GM12892 (cell line): ENCODE measurements around the gene RNF166.
A peak's percentile ranks its signal among the peaks of the same experiment; 100 is the strongest.

Experiments
- DNase-seq: peaks from one replicate; pipeline ENCODE4 v3.0.0; 2011; ENCODE audit not compliant: insufficient read length
- FAIRE-seq: peaks from 2 replicates; lab custom pipeline; 2011; peaks lifted over from hg19 to GRCh38; lab: Jason Lieb, UNC
- POLR2A ChIP-seq: IDR thresholded peaks from 2 replicates; pipeline ENCODE4 v1.6.1; 2011; ENCODE audit warnings: low read depth, low read length, control low read depth
- POLR2AphosphoS5 ChIP-seq: IDR thresholded peaks from 2 replicates; pipeline ENCODE4 v1.6.1; 2011; ENCODE audit warnings: low read depth, low read length, control low read depth
- TAF1 ChIP-seq: IDR thresholded peaks from 2 replicates; pipeline ENCODE4 v1.6.1; 2011; ENCODE audit warnings: low read depth, mild to moderate bottlenecking, control low read depth, low read length, borderline replicate concordance

RNF166 gene

GRCh38 chr16:88656291-88656980 is 49.8 kb downstream of the RNF166 start:
- FAIRE-seq (no peak), DNase-seq (no peak)
- no peak for TF ChIP-seq POLR2AphosphoS5
- TF ChIP-seq POLR2A, result no peak
- TF ChIP-seq TAF1, result no peak

DNA sequence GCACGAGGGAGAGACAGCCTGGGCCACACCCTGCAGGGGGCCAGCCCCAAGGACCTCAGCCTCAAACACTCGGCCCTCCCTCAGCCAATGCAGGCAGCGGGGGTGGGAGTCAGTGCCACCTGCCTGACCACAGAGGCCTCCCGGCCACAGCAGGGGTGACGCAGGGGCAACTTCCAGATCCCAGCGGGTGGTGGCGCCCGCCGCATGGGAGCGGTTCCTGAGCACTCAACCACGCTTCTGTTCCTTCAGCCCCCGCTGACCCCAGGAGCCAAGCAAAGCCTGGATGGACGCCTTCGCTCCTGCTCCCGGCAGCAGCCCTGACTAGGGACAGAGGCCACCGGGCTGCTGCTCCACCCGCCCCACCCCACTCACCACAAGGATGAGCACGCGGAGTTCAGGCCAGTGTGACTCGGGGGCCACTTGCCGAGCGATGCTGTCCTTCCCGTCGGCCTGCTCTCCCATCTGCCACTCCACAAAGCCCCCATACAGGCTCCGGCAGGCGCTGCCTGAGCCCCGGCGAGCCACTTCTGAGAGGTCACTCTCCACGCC is 50.4 kb downstream of the RNF166 start:
- FAIRE-seq (no peak), DNase-seq (no peak)
- TF ChIP-seq TAF1 (no peak), POLR2A (no peak), POLR2AphosphoS5 (no peak)

DNA sequence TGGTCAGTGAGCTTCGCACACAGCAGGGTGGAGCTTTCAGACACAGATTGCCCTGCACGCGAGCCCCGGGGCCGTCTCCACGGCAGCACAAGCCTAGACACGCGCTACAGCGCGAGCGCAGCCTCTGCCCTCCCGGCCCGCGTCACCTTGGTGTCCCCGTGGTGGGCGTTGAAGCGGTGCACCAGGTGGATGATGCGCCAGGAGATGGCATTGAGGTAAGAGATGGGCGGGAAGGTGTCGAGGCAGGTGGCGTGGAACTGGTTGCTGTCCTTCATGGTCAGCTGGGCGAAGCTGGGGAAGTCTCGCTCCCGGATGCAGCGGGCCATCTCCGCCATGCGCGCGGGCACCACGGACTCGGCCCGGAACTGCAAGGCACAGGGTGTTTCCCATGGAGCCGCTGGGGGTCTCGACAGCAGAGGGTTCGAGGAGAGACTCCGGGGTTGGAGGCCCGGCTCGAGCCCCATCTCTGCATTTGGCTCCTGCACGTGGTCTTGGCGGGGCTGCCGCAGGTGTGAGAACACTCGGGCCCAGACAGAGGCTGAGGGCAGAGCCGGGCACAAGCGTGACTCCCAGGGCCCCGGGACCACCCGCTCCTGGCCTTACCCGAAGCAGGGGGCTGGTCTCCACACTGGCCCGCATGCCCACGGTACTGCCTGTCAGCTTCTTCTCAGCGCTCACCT is 51.0 kb downstream of the RNF166 start:
- no peak for FAIRE-seq
- TF ChIP-seq POLR2AphosphoS5, result no peak
- no peak for TF ChIP-seq POLR2A
- no peak for TF ChIP-seq TAF1
- DNase-seq, result no peak

DNA sequence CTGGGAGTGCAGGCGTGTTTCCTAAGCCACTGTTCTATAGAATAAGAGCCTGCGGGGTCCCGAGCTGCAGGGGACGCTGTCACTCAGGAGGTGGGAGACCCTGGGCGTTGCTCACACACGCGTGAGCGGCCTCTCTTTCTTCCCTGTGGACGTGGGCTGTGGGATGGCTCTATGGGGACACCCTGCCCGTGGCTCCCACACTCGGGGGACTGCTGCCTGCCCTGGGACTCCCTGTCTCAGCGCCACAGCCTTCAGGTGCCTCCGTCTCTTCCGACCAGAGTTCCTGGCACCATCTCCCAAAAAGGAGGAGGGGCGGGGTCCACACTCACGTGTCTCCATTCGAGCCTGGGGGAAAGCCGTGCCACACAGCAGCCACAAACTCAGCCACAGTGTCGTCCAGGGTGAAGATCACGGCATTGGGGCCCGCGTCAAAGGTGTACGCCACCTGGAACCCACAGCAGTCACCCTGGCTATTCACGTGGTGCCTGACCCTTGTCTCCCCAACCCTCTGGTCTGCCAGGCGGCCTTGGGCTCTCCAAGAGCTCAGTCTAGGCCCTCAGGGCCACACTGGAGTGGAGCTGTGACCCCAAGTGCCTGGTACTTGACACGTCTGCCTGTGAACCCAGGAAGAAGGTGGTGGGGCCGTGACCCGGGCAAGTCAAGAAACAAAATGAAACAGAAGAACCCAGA is 51.7 kb downstream of the RNF166 start:
- no peak for DNase-seq
- no peak for TF ChIP-seq POLR2A
- no peak for TF ChIP-seq TAF1
- no peak for TF ChIP-seq POLR2AphosphoS5
- FAIRE-seq, result no peak

GRCh38 chr16:88653596-88654362 is 52.4 kb downstream of the RNF166 start:
- no peak for DNase-seq
- no peak for TF ChIP-seq POLR2AphosphoS5
- no peak for TF ChIP-seq TAF1
- TF ChIP-seq POLR2A, result no peak
- FAIRE-seq, result no peak

- FAIRE-seq, result no peak
- TF ChIP-seq POLR2AphosphoS5, result no peak
- TF ChIP-seq TAF1, result no peak
- no peak for TF ChIP-seq POLR2A
- DNase-seq, result no peak
Observed at GRCh38 chr16:88653101-88653500, 53.1 kb downstream of the RNF166 start.

GRCh38 chr16:88652762-88653063 is 53.5 kb downstream of the RNF166 start:
- no peak for TF ChIP-seq POLR2AphosphoS5
- TF ChIP-seq POLR2A, result no peak
- no peak for TF ChIP-seq TAF1
- DNase-seq (no peak), FAIRE-seq (no peak)

DNA sequence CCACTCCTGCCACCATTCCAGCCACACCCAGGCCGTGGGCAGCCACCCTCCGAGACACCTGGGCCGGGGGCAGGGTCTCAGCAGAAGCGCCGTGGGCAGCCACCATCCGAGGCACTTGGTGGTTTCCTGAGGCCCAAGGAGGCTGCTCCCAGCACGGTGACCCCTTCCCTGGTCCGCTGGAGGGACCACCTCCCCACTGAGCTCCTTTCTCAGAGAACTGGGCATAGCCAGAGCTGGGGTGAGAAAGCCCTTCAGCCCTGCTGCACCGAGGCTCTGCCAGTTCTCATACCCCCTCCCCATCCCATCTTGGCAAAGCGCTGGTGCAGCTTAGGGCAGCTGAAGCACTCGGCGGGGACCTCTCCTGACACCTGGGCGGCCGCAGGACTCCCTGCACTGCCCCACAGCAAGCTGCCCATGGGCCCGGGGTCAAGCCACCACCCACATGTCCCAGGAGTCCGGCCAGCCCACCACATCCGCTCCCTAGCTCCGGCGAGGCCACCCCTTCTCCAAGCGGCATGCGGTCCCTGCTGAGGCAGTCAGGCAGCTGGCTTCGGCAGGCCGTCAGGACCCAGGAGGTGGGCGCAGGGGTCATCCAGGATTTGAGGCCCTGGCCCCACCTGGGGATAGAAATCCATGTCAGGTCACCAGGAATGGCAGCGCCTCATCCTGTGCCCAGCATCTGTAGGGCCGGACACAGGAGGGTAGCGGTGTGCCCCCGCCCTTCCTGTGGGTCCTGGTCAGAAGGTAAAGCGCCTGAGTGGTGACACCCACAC is 54.0 kb downstream of the RNF166 start:
- FAIRE-seq (no peak), DNase-seq (no peak)
- TF ChIP-seq POLR2AphosphoS5 (no peak), POLR2A (no peak), TAF1 (no peak)

- no peak for TF ChIP-seq TAF1
- peak; percentile 75 for TF ChIP-seq POLR2A
- peak; percentile 39; the same call in 1 of the 2 replicates for TF ChIP-seq POLR2AphosphoS5
- FAIRE-seq (peak; percentile 99), DNase-seq (peak; percentile 96)
Observed at GRCh38 chr16:88651276-88651988, 54.8 kb downstream of the RNF166 start.

DNA sequence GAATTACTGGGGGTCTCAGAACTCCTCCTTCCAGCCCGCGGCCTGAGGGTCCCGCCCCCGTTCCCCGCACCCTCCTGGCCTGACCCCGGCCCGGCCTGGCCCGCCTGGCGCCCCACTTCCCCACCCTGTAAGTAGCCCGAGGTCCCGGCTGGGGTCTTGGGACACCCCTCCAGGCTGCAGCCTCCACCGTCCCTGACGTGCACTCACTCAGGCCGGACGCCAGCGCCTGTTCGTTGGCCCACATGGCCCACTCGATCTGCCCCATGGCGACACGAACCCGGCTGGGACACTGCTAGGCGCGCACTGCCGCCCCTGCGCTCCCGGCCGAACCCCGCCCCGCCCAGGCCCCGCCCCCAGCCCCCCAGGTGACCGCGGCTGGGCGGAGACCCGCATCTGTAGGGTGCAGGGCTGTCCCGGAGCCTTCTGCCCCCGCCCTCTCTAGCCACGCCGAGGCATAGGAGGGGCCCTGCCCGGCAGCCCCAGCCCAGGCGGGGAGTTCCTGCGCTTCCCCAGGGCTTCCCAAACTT is 55.4 kb downstream of the RNF166 start, which contains the start of gene CYBA:
CYBA (minus strand) TSS at position 305 of the 527 bp plus-strand sequence; CDS start at position 265, 40 bp downstream.
- TF ChIP-seq POLR2AphosphoS5 (peak; percentile 96), POLR2A (peak; percentile 93), TAF1 (peak; percentile 74)
- FAIRE-seq, result no peak
- DNase-seq, result peak; percentile 97
